ENCODE results near the gene FBXW4. TPM values are rescaled to one million over a fixed set of nuclear protein-coding genes. Genes with fewer than 3 reads are reported as not detected.

FBXW4 gene
- total and polyA plus RNA-seq, 9 of the 15 experiments (the other 6 are each of a cell fraction or from before 2014, with no cell fraction given) = 1.0 to 10.6 (median 5.4) TPM

DNA sequence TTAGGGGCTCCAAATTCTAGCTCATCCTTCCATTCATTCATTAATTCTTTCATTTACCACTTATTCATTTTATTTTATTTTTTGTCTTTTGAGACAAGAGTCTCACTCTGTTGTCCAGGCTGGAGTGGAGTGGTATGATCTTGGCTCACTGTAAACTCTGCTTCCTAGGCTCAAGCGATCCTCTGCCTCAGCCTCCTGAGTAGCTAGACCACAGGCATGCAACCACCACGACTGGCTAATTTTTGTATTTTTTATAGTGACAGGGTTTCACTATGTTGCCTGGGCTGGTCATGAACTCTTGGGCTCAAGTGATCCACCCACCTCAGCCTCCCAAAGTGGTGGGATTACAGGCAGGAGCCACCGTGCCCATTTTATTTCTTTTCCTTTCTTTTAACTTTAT, 49.3 kb upstream of the FBXW4 start:
- Histone ChIP-seq H3K9me3 (replicated peaks; ENCODE audit: control insufficient read depth, insufficient read depth, low read depth, low read length) (no peaks in the 10 kb centered on the region), H3K4me2 (ENCODE audit: insufficient read depth, low read length) (no peak overlapping the region), H3K36me3 (ENCODE audit: control insufficient read depth, insufficient read depth, low read length) (no peaks in the 10 kb centered on the region), H3K4me1 (replicated peaks in 1 of 2; ENCODE audit: control insufficient read depth in 2 of 2, insufficient read depth in 2 of 2, low read length in 2 of 2) (peaks cover 0 to 12% of the 10 kb centered on the region in 2 experiments; a peak in 3 of 5 replicates), H3K9me1 (ENCODE audit: control insufficient read depth, insufficient read depth, low read length) (no peaks in the 10 kb centered on the region), H3K9ac (ENCODE audit: insufficient read depth in 1 of 2, low read depth in 2 of 2, low read length in 2 of 2) (no peak overlapping the region), H4K20me1 (replicated peaks; ENCODE audit: control insufficient read depth, insufficient read depth, low read length) (no peaks in the 10 kb centered on the region), H3K4me3 (no peak overlapping the region), H2AFZ (ENCODE audit: low read depth, low read length) (no peak overlapping the region), H3K27ac (ENCODE audit: extremely low read depth, low read depth, low read length) (no peak overlapping the region), H3K79me2 (ENCODE audit: control insufficient read depth, insufficient read depth, low read length) (no peaks in the 10 kb centered on the region), H3K27me3 (ENCODE audit: control insufficient read depth in 2 of 2, insufficient read depth in 2 of 2, low read length in 2 of 2) (peaks cover 2 to 4% of the 10 kb centered on the region in 2 experiments; a peak in 2 of 5 replicates)
- intact Hi-C loops (cut with micrococcal nuclease) = no loop called here
- ATAC-seq = no peak
- 37% methylated on average over 3 of the region's 3 CpGs for WGBS (ENCODE audit: insufficient coverage, low coverage, missing lambda C conversion rate)
- CTCF ChIA-PET (ENCODE audit: low intra/inter-chr PET ratio) = no interaction called here
- BruUV-seq (replicated peaks) = no TSS peak
- no peak for FAIRE-seq
- DNase-seq (ENCODE audit: extremely low read depth in 1 of 4, low spot score in 3 of 4) = no peak
- POLR2A ChIA-PET = interaction anchor here (0.8 to 1.4 kb wide), 3 partner anchors 8 to 87 kb away, joined by 3 to 4 read pairs (median 3); no protein-coding TSS in a partner anchor
- in situ Hi-C loops (cut with MboI) = no loop called here
- TF ChIP-seq POU5F1 (IDR thresholded peaks at IDR 0.05; ENCODE audit: borderline replicate concordance, low read depth, low read length, partially characterized antibody) (no peak), HNRNPH1 (optimal IDR thresholded peaks at IDR 0.05; ENCODE audit: low read depth, low read length) (no peak), ZNF3 (CRISPR knock-in tag; IDR thresholded peaks at IDR 0.05) (no peak), ZNF24 (IDR thresholded peaks at IDR 0.05) (no peak), NELFE (IDR thresholded peaks at IDR 0.05; ENCODE audit: insufficient read depth, insufficient read length) (no peak), TAF7 (tag; IDR thresholded peaks at IDR 0.05) (no peak), KHSRP (IDR thresholded peaks at IDR 0.05) (no peak), GABPA (tag; conservative IDR thresholded peaks at IDR 0.05; ENCODE audit: low read depth) (no peak), CSDE1 (IDR thresholded peaks at IDR 0.05) (no peak), ZNF282 (CRISPR knock-in tag; IDR thresholded peaks at IDR 0.05) (no peak), NCOA6 (IDR thresholded peaks at IDR 0.05) (no peak), ZNF324 (CRISPR knock-in tag; IDR thresholded peaks at IDR 0.05) (no peak), PYGO2 (tag; IDR thresholded peaks at IDR 0.05) (no peak)
- TF ChIP-seq, protein P1, sequence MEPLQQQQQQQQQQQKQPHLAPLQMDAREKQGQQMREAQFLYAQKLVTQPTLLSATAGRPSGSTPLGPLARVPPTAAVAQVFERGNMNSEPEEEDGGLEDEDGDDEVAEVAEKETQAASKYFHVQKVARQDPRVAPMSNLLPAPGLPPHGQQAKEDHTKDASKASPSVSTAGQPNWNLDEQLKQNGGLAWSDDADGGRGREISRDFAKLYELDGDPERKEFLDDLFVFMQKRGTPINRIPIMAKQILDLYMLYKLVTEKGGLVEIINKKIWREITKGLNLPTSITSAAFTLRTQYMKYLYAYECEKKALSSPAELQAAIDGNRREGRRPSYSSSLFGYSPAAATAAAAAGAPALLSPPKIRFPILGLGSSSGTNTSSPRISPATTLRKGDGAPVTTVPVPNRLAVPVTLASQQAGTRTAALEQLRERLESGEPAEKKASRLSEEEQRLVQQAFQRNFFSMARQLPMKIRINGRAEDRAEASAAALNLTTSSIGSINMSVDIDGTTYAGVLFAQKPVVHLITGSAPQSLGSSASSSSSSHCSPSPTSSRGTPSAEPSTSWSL (CRISPR knock-in tag; IDR thresholded peaks at IDR 0.05; ENCODE audit: borderline replicate concordance) = no peak
- TF ChIP-seq, protein P2, sequence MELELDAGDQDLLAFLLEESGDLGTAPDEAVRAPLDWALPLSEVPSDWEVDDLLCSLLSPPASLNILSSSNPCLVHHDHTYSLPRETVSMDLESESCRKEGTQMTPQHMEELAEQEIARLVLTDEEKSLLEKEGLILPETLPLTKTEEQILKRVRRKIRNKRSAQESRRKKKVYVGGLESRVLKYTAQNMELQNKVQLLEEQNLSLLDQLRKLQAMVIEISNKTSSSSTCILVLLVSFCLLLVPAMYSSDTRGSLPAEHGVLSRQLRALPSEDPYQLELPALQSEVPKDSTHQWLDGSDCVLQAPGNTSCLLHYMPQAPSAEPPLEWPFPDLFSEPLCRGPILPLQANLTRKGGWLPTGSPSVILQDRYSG (tag; conservative IDR thresholded peaks at IDR 0.05; ENCODE audit: low read depth) = no peak
- TF ChIP-seq, protein P3, sequence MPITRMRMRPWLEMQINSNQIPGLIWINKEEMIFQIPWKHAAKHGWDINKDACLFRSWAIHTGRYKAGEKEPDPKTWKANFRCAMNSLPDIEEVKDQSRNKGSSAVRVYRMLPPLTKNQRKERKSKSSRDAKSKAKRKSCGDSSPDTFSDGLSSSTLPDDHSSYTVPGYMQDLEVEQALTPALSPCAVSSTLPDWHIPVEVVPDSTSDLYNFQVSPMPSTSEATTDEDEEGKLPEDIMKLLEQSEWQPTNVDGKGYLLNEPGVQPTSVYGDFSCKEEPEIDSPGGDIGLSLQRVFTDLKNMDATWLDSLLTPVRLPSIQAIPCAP (CRISPR knock-in tag; IDR thresholded peaks at IDR 0.05; ENCODE audit: borderline replicate concordance) = no peak
- TF ChIP-seq, protein P4, sequence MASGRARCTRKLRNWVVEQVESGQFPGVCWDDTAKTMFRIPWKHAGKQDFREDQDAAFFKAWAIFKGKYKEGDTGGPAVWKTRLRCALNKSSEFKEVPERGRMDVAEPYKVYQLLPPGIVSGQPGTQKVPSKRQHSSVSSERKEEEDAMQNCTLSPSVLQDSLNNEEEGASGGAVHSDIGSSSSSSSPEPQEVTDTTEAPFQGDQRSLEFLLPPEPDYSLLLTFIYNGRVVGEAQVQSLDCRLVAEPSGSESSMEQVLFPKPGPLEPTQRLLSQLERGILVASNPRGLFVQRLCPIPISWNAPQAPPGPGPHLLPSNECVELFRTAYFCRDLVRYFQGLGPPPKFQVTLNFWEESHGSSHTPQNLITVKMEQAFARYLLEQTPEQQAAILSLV (tag; IDR thresholded peaks at IDR 0.05) = no peak
- TF ChIP-seq, protein P5, sequence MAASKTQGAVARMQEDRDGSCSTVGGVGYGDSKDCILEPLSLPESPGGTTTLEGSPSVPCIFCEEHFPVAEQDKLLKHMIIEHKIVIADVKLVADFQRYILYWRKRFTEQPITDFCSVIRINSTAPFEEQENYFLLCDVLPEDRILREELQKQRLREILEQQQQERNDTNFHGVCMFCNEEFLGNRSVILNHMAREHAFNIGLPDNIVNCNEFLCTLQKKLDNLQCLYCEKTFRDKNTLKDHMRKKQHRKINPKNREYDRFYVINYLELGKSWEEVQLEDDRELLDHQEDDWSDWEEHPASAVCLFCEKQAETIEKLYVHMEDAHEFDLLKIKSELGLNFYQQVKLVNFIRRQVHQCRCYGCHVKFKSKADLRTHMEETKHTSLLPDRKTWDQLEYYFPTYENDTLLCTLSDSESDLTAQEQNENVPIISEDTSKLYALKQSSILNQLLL (CRISPR knock-in tag; IDR thresholded peaks at IDR 0.05; ENCODE audit: borderline replicate concordance) = no peak

Data from K562 (cell line).